ENCODE data around the gene TTC21A. TPM values are rescaled to one million over a fixed set of nuclear protein-coding genes. Genes with fewer than 3 reads are reported as not detected.

Gene TTC21A
- total and polyA plus RNA-seq, 2 of the 13 experiments (the other 11 are each of a cell fraction or from before 2014, with no cell fraction given), result 0.31 to 1.5 TPM

DNA sequence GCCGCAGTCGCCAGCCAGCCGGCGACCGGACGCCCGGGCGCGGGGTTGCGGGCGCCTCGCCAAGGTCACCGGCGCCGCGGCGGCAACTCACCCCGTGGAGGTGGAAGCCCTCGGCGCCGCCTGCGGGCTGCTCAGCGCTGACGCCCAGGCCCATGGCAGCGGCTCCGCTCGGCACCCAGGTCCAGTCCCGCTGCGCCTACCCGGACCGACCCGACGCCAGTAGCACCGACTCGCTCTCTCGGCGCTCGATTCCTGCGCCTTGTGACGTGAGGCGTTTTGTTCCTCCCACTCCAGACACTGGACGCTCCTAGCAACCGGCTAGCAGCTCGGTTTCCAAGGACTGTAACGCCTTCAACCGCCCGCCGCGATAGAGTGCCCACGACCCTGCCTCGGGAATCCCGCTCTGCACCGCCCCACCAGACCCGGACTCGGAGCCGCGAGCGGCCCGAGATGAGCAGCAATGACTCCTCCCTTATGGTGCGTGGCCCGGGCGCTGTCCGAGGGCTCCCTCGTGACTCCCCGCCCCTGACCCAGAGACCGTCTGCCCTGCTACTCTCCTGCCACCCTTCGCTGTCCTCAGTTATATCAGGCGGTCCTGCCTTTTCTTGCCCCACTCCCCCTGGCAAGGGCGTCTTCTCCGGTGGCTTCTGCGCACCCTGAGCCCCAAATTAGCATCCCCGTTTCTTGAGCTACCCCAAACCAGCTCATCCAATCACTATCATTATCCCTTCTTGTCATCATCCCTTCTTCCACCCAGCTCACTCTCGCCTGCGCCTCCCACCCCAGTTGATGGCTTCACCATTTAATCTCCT lies at the start of gene TTC21A, which contains the start of gene GORASP1 (continued):
- TF ChIP-seq, protein P1, sequence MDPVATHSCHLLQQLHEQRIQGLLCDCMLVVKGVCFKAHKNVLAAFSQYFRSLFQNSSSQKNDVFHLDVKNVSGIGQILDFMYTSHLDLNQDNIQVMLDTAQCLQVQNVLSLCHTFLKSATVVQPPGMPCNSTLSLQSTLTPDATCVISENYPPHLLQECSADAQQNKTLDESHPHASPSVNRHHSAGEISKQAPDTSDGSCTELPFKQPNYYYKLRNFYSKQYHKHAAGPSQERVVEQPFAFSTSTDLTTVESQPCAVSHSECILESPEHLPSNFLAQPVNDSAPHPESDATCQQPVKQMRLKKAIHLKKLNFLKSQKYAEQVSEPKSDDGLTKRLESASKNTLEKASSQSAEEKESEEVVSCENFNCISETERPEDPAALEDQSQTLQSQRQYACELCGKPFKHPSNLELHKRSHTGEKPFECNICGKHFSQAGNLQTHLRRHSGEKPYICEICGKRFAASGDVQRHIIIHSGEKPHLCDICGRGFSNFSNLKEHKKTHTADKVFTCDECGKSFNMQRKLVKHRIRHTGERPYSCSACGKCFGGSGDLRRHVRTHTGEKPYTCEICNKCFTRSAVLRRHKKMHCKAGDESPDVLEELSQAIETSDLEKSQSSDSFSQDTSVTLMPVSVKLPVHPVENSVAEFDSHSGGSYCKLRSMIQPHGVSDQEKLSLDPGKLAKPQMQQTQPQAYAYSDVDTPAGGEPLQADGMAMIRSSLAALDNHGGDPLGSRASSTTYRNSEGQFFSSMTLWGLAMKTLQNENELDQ (CRISPR knock-in tag; IDR thresholded peaks at IDR 0.05; ENCODE audit: borderline replicate concordance), result no peak
- TF ChIP-seq PTBP1 (IDR thresholded peaks at IDR 0.05; ENCODE audit: low read depth, low read length, poor library complexity, severe bottlenecking), result peak; percentile 42
- TF ChIP-seq ZNF816 (CRISPR knock-in tag; IDR thresholded peaks at IDR 0.05; ENCODE audit: borderline replicate concordance), result peak; percentile 49; the same call in 1 of the 2 replicates
- peak; percentile 64; the same call in 1 of the 2 replicates for TF ChIP-seq FOXK1 (CRISPR knock-in tag; IDR thresholded peaks at IDR 0.05; ENCODE audit: borderline replicate concordance, low read depth)
- TF ChIP-seq ZNF441 (CRISPR knock-in tag; IDR thresholded peaks at IDR 0.05; ENCODE audit: borderline replicate concordance), result peak; percentile 41; the same call in 1 of the 2 replicates
- TF ChIP-seq ZSCAN31 (CRISPR knock-in tag; IDR thresholded peaks at IDR 0.05; ENCODE audit: low read depth), result peak; percentile 41
- peak; percentile 56; the same call in 1 of the 2 replicates for TF ChIP-seq ARNTL (CRISPR knock-in tag; IDR thresholded peaks at IDR 0.05)
- TF ChIP-seq ZFP82 (CRISPR knock-in tag; IDR thresholded peaks at IDR 0.05; ENCODE audit: borderline replicate concordance), result peak; percentile 89; the same call in 1 of the 2 replicates
- TF ChIP-seq KLF12 (CRISPR knock-in tag; IDR thresholded peaks at IDR 0.05; ENCODE audit: borderline replicate concordance), result no peak
- TF ChIP-seq HNRNPLL (IDR thresholded peaks at IDR 0.05; ENCODE audit: low read depth, low read length, poor library complexity, severe bottlenecking), result peak; percentile 50
- TF ChIP-seq KMT2B (CRISPR knock-in tag; IDR thresholded peaks at IDR 0.05), result peak; percentile 74
- TF ChIP-seq NONO (IDR thresholded peaks at IDR 0.05), result no peak
- peak; percentile 12; the same call in 1 of the 2 replicates for TF ChIP-seq NONO (CRISPR knock-in tag; conservative IDR thresholded peaks at IDR 0.05)
- 0 out of 2 replicates have a peak, but pooled peaks have one; percentile 26 for TF ChIP-seq ZSCAN29 (CRISPR knock-in tag; conservative IDR thresholded peaks at IDR 0.05)
- TF ChIP-seq, protein P2, sequence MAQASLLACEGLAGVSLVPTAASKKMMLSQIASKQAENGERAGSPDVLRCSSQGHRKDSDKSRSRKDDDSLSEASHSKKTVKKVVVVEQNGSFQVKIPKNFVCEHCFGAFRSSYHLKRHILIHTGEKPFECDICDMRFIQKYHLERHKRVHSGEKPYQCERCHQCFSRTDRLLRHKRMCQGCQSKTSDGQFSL (CRISPR knock-in tag; IDR thresholded peaks at IDR 0.05), result no peak
- peak; percentile 75 for TF ChIP-seq POLR2G (IDR thresholded peaks at IDR 0.05; ENCODE audit: low read depth, low read length)
- no peak for TF ChIP-seq FOSL2 (CRISPR knock-in tag; IDR thresholded peaks at IDR 0.05)
- 0 out of 2 replicates have a peak, but pooled peaks have one; percentile 45 for TF ChIP-seq PAWR (CRISPR knock-in tag; IDR thresholded peaks at IDR 0.05; ENCODE audit: borderline replicate concordance)
- peak; percentile 66; the same call in 1 of the 2 replicates for TF ChIP-seq HOXA3 (CRISPR knock-in tag; IDR thresholded peaks at IDR 0.05)
- no peak for TF ChIP-seq FOXO1 (CRISPR knock-in tag; IDR thresholded peaks at IDR 0.05)
- TF ChIP-seq MBD4 (IDR thresholded peaks at IDR 0.05; ENCODE audit: borderline replicate concordance, low read length), result no peak
- TF ChIP-seq MTA1 (CRISPR knock-in tag; IDR thresholded peaks at IDR 0.05; ENCODE audit: borderline replicate concordance), result no peak
- TF ChIP-seq ZFX (CRISPR knock-in tag; IDR thresholded peaks at IDR 0.05; ENCODE audit: low read depth), result peak; percentile 83
- no peak for TF ChIP-seq CBX2 (IDR thresholded peaks at IDR 0.05; ENCODE audit: low read depth, low read length)
- TF ChIP-seq CBX2 (CRISPR knock-in tag; IDR thresholded peaks at IDR 0.05; ENCODE audit: low read depth), result 0 out of 2 replicates have a peak, but pooled peaks have one; percentile 22
- 0 out of 2 replicates have a peak, but pooled peaks have one; percentile 6 for TF ChIP-seq HNF4G (IDR thresholded peaks at IDR 0.05; ENCODE audit: borderline replicate concordance, low read depth, low read length)
- no peak for TF ChIP-seq HNF4G (CRISPR knock-in tag; IDR thresholded peaks at IDR 0.05; ENCODE audit: borderline replicate concordance, low read depth)
- peak; percentile 37; the same call in 1 of the 2 replicates for TF ChIP-seq ISL2 (CRISPR knock-in tag; IDR thresholded peaks at IDR 0.05)
- TF ChIP-seq PHF21A (CRISPR knock-in tag; IDR thresholded peaks at IDR 0.05), result 0 out of 2 replicates have a peak, but pooled peaks have one; percentile 20

Measured in HepG2 (cell line).